Epithelial cell of esophagus (primary cell): ENCODE data around the gene CYB5R3.

ENCODE experiments used
- DNase-seq: peaks from one replicate; pipeline ENCODE4 v3.0.0; 2010; ENCODE audit warnings: low read depth
- H3K4me3 ChIP-seq: 2 replicates; pipeline ENCODE4 v1.5.1; 2011; ENCODE audit warnings: mild to moderate bottlenecking, low read length, control low read depth
- TF ChIP-seq, protein P1 (sequence below): IDR thresholded peaks from 2 replicates; pipeline ENCODE4 v1.5.1; 2011; ENCODE audit warnings: low read depth, mild to moderate bottlenecking, low read length, control low read depth, inconsistent platforms; ENCODE audit not compliant: insufficient read depth; ENCODE audit errors: missing control alignments

CYB5R3 gene

DNA sequence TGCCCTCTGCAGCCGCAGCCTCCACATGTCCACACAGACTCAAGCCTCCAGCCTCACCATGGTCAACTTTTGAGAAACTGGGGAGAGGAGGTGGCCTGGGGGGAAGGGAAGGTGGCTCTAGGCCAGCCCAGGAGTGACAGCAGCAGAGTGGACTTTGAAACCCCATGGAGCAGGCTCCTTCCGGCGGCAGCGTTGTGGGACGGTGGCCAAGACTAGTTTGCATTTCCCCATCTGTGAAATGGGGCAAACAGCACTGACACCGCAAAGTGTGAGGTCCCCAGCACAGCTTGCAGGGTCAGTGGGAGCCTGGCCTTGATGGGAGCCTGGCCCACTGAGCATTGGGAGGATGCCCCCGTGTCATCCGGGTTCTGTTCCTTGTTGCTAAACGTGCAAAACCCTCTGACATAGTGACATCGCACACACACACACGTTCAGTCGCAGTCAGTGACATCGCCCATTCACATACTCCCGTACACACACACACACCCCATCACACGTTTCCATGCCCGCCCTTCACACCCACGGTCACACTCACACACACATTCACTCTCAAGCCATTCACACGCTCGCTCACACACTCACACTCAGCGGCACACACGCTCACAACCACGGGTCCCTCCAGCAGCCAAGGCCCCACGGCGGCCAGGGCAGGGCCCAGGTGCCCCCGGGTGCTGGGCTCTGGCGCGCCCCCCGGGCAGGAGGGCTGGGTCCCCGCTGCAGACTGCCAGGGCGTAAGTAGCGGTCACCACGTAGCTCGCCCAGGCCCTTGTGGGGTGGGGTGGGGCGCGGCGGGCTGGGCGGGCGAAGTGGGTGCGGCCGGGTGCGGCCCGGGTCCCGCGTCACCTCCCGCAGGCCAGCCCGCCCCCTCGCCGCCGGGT lies 585 bp downstream of the CYB5R3 start:
- TF ChIP-seq, protein P1, sequence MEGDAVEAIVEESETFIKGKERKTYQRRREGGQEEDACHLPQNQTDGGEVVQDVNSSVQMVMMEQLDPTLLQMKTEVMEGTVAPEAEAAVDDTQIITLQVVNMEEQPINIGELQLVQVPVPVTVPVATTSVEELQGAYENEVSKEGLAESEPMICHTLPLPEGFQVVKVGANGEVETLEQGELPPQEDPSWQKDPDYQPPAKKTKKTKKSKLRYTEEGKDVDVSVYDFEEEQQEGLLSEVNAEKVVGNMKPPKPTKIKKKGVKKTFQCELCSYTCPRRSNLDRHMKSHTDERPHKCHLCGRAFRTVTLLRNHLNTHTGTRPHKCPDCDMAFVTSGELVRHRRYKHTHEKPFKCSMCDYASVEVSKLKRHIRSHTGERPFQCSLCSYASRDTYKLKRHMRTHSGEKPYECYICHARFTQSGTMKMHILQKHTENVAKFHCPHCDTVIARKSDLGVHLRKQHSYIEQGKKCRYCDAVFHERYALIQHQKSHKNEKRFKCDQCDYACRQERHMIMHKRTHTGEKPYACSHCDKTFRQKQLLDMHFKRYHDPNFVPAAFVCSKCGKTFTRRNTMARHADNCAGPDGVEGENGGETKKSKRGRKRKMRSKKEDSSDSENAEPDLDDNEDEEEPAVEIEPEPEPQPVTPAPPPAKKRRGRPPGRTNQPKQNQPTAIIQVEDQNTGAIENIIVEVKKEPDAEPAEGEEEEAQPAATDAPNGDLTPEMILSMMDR = no peak
- DNase-seq = peak; percentile 73
- peak overlapping the region; percentile 76 for H3K4me3 ChIP-seq

DNA sequence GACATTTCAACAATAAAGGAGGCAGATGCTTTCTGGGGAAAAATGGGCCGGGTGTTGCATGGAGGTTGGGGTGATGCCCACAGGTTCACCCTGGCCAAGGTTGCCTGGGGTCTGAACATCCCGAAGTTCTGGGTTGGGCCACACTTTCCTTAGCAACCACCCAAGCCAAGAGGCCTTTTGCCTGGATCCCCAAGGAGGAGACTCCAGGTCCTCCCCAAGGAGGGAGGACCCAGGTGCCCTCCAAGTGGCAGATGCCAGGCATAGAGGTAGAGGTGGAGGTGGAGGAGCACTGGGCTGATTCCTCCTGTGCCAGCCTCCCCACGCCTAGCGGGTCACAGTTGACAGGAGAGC lies 1.2 kb downstream of the CYB5R3 start:
- peak overlapping the region; percentile 76 for H3K4me3 ChIP-seq
- no peak for DNase-seq
- TF ChIP-seq, protein P1 = no peak

DNA sequence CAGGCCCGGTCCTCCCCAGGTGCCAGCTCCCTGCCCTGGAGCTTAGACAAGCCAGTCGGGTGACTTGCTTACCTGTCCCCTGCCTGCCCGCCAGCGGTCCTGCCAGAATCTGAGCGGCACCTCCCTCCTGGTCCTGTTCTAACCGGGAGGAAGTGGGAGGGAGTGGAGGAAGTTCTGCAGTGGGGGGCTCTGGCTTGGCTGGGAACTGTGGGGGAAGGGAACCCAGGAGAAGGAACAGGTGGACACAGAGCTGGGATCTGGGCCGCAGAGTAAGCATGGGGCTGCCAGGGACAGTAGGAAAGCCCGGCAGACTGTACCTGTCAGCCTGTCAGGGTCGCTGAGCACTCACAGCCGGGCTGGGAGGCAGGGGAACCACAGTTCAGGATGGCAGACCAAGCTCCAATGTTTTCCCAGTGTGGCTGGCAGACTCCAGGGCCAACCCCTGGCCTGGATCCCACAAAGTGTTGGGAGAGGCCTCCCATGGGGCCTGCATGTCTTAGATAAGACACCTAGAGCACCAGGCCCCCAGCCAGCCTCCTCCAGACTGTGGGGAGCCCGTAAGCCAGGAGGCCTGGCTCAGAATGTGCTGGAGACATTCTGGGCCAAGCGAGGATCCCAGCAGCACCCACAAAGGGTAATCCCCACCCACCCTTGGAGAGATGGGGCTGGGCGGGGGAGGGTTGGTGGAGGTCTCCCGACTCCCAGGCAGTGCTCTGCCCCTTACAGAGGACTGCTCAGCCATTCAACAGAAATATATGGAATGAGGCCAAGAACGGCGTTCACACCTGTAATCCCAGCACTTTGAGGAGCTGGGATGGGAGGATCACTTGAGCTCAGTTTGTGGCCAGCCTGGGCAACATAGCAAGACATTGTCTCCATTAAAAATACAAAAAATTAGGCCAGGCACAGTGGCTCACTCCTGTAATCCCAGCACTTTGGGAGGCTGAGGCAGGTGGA lies 2.3 kb downstream of the CYB5R3 start:
- H3K4me3 ChIP-seq = peak overlapping the region; percentile 14
- DNase-seq = no peak
- TF ChIP-seq, protein P1 = no peak

DNA sequence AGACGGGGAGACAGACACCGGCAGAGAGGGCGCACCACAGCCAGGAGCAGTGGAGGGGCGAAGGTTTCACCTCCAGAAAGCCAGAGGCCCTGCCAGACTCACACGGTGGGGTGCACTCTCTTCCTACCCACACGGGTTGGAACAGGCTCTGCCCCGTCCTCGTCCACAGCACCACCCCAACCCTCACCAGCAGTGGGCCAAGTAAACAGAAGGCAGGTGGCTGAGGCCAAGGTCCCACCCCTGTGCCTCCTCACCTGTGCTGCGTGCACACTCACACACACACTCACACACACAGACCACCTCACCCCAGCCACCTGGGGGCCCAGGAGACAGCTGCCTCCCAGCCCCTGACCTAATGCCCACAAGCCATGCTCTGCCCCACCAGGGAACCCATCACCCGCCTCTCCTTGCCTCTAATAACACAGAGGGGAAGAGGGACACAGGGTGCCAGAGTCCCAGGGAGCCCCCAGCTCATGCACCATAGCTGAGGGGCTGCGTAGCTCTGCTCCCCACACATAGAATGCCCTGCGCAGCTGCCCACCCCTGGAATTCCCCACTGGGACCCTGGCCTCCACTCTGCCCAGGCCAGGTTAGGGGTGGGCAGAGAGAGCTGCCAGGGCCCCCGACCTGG lies 3.1 kb downstream of the CYB5R3 start:
- peak overlapping the region; percentile 14 for H3K4me3 ChIP-seq
- TF ChIP-seq, protein P1 = no peak
- DNase-seq = no peak

DNA sequence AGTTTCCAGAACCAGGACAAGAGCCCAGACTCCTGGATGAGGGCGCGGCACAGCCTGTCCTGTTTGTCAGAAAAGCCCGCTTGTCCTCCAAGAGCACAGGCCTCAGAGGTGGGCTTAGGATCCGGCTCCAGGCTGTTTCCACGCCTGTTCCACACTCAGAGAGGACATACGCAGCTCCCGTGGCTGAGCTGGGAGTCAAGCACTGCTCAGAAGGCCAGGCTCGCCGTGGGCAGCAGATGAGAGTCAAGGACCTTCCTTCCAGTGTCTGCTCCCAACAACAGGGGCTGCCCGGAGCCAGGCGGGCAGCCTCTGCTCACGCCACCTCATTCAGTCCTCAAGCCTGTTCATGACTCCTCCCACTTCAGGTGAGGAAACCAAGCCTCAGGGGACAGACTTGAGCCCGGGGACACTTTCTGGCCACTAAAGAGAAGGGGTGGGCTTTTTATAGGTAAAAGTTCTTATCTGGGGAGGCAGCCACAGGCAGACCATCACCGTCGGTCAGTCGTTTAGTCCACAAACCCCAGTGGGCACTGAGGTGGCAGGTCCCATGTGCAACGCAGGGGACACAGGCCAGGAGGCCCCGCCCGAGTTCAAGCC lies 3.8 kb downstream of the CYB5R3 start:
- no peak overlapping the region for H3K4me3 ChIP-seq
- TF ChIP-seq, protein P1 = no peak
- no peak for DNase-seq
